Neuronal stem cell (in vitro differentiated cells): ENCODE measurements around the gene NPR2.

ENCODE experiments used
- DNase-seq: peaks from one replicate; pipeline ENCODE4 v3.0.0-alpha.2; 2013; ENCODE audit warnings: low spot score
- H2AFZ ChIP-seq: one replicate; pipeline ENCODE4 v1.6.1; 2013; ENCODE audit warnings: mild to moderate bottlenecking, low read length, inconsistent platforms
- H2AK5ac ChIP-seq: 2 replicates; pipeline ENCODE4 v1.6.1; 2013; ENCODE audit warnings: low read depth, mild to moderate bottlenecking, inconsistent platforms, low read length, moderate library complexity, mixed read lengths
- H2BK120ac ChIP-seq: 2 replicates; pipeline ENCODE4 v1.6.1; 2013; ENCODE audit warnings: low read depth, mild to moderate bottlenecking, inconsistent platforms, low read length, moderate library complexity, mixed read lengths
- H2BK12ac ChIP-seq: one replicate; pipeline ENCODE4 v1.6.1; 2013; ENCODE audit warnings: low read length, inconsistent platforms
- H2BK15ac ChIP-seq: 2 replicates; pipeline ENCODE4 v1.6.1; 2013; ENCODE audit warnings: mild to moderate bottlenecking, low read length, inconsistent platforms, mixed read lengths
- H2BK5ac ChIP-seq: one replicate; pipeline ENCODE4 v1.6.1; 2013; ENCODE audit warnings: inconsistent platforms, mild to moderate bottlenecking, low read length, moderate library complexity
- H3K14ac ChIP-seq: one replicate; pipeline ENCODE4 v1.6.1; 2013; ENCODE audit warnings: low read length, inconsistent platforms
- H3K18ac ChIP-seq: 2 replicates; pipeline ENCODE4 v1.6.1; 2013; ENCODE audit warnings: low read length, inconsistent platforms
- H3K23ac ChIP-seq: 2 replicates; pipeline ENCODE4 v1.6.1; 2013; ENCODE audit warnings: low read depth, mild to moderate bottlenecking, mixed read lengths, low read length, inconsistent platforms; ENCODE audit not compliant: poor library complexity
- H3K27ac ChIP-seq: replicated peaks from 3 replicates; pipeline ENCODE4 v1.5.1; 2013; ENCODE audit warnings: low read length, inconsistent platforms
- H3K27me3 ChIP-seq, 3 experiments: 2 replicates each; pipeline ENCODE4 v1.6.1; 2013; ENCODE audit warnings: low read length in 3 of 3, mild to moderate bottlenecking in 2 of 3, inconsistent platforms in 1 of 3, low read depth in 1 of 3, mixed read lengths in 1 of 3, moderate library complexity in 1 of 3; ENCODE audit not compliant: control insufficient read depth in 3 of 3, insufficient read depth in 3 of 3
- H3K36me3 ChIP-seq, 2 donors: replicated peaks in 1 of 2; 2 replicates each; pipeline ENCODE4 v1.6.1; 2013; ENCODE audit warnings: low read length in 2 of 2; ENCODE audit not compliant: control insufficient read depth in 2 of 2, insufficient read depth in 2 of 2
- H3K4ac ChIP-seq: 2 replicates; pipeline ENCODE4 v1.6.1; 2013; ENCODE audit warnings: inconsistent platforms, mild to moderate bottlenecking, low read length, moderate library complexity
- H3K4me1 ChIP-seq, 2 donors: 1 replicate in 1 of 2; 2 replicates in 1 of 2; pipeline ENCODE4 v1.6.1; 2013; ENCODE audit warnings: low read length in 2 of 2, low read depth in 1 of 2; ENCODE audit not compliant: control insufficient read depth in 2 of 2, insufficient read depth in 1 of 2
- H3K4me2 ChIP-seq: one replicate; pipeline ENCODE4 v1.6.1; 2013; ENCODE audit warnings: mild to moderate bottlenecking, low read length, inconsistent platforms; ENCODE audit not compliant: insufficient read depth, poor library complexity, severe bottlenecking
- H3K4me3 ChIP-seq, 2 donors: 2 replicates each; pipeline ENCODE4 v1.5.1; 2013; ENCODE audit warnings: low read length in 2 of 2, mild to moderate bottlenecking in 2 of 2, inconsistent platforms in 1 of 2, moderate library complexity in 1 of 2
- H3K79me1 ChIP-seq: one replicate; pipeline ENCODE4 v1.6.1; 2013; ENCODE audit warnings: low read depth, mild to moderate bottlenecking, inconsistent platforms, low read length, moderate library complexity
- H3K9ac ChIP-seq: one replicate; pipeline ENCODE4 v1.6.1; 2013; ENCODE audit warnings: mild to moderate bottlenecking, low read depth, low read length, inconsistent platforms; ENCODE audit not compliant: poor library complexity
- H3K9me3 ChIP-seq, 2 donors: replicated peaks in 1 of 2; 2 replicates each; pipeline versions ENCODE3 to v1.6.1; 2013; ENCODE audit warnings: low read length in 2 of 2, mild to moderate bottlenecking in 2 of 2, inconsistent platforms in 1 of 2, low read depth in 1 of 2, mixed read lengths in 1 of 2, moderate library complexity in 1 of 2; ENCODE audit not compliant: control insufficient read depth in 2 of 2, insufficient read depth in 1 of 2
- H4K8ac ChIP-seq: one replicate; pipeline ENCODE4 v1.6.1; 2013; ENCODE audit warnings: low read depth, mild to moderate bottlenecking, inconsistent platforms, low read length, moderate library complexity
- H4K91ac ChIP-seq: one replicate; pipeline ENCODE4 v1.6.1; 2013; ENCODE audit warnings: low read length, low read depth, mild to moderate bottlenecking, inconsistent platforms; ENCODE audit not compliant: poor library complexity
- WGBS, 2 donors: extraction: QIAGEN DNeasy Blood & Tissue Kit; methylation state at CpG; one replicate each; pipeline ENCODE4 v1.1.7; 2013; ENCODE audit warnings: missing lambda C conversion rate in 2 of 2, mixed read lengths in 1 of 2; ENCODE audit not compliant: insufficient read length in 2 of 2, insufficient replicate concordance in 1 of 2; ENCODE audit errors: extremely low coverage in 2 of 2; 5-methylcytosine and 5-hydroxymethylcytosine counted together

The NPR2 gene

DNA sequence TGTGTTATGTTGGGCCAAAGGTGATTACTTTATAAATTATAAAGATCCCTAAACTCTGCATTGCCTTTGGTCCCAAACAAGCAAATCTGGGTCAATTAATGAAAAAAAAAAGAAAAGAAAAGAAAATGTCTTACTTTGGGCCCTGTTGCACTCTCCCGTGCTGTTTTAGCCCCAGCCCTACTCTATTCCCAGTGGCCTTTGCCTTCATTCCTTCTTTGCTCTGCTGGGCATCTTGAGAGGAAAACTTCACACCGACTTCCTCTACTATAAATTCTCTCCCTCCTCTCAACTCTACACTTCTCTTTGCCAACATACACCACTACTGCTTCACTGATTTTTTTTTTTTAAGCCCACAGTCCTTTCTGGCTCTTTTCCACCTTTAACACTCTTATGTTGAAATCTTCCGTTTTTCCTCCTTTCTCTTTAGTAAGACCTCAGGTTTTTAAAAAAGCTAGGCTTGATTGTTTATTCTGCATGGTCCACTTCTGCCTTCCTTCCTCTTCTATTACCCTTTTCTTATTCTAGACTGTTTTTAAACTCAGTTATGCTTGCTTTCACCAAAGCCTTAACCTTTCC lies 32.8 kb upstream of the NPR2 start:
- no peaks in the 10 kb centered on the region for H3K9me3 ChIP-seq
- WGBS, 2 donors = 89% methylated on average over 1 of the region's 3 CpGs; no CpG with 5 or more reads in 1 of the 2 donors
- no peak overlapping the region for H2AK5ac ChIP-seq
- H3K18ac ChIP-seq = no peak overlapping the region
- peaks cover 3 to 5% of the 10 kb centered on the region in 2 donors for H3K4me1 ChIP-seq
- peaks cover 2% of the 10 kb centered on the region for H3K79me1 ChIP-seq
- no peak for DNase-seq
- H3K27ac ChIP-seq = no peak overlapping the region
- no peaks in the 10 kb centered on the region for H3K27me3 ChIP-seq
- no peak overlapping the region for H2BK15ac ChIP-seq
- peaks cover 6 to 32% of the 10 kb centered on the region in 2 donors for H3K36me3 ChIP-seq
- no peak overlapping the region for H3K14ac ChIP-seq
- no peak overlapping the region for H4K91ac ChIP-seq
- no peak overlapping the region for H3K4me3 ChIP-seq
- no peak overlapping the region for H2AFZ ChIP-seq
- H2BK12ac ChIP-seq = no peak overlapping the region
- no peak overlapping the region for H3K9ac ChIP-seq
- no peak overlapping the region for H2BK120ac ChIP-seq
- no peak overlapping the region for H3K4ac ChIP-seq
- no peak overlapping the region for H3K4me2 ChIP-seq
- no peak overlapping the region for H2BK5ac ChIP-seq
- no peak overlapping the region for H3K23ac ChIP-seq
- no peak overlapping the region for H4K8ac ChIP-seq

DNA sequence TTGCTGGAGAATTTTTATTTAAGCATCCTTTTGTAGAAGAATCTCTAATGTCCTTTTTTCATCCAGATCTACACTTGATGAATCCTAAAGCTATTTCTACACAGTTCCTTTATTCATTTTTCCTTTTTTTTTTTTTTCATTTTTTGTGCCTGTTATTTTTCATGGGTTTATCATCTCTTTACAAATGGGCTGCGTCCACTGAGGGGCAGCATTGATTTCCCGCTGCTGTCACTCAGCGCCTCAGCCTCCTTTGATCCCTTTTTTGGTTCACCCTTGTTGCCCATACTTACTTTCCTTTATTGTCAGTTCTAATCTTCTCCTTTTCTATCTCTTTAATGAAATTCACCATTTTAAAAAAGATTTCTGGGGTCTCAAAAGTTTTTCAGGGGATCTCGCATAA lies 31.6 kb upstream of the NPR2 start:
- Histone ChIP-seq H3K9me3 (no peaks in the 10 kb centered on the region), H2BK120ac (no peak overlapping the region), H2BK5ac (no peak overlapping the region), H3K4me2 (no peak overlapping the region), H2AFZ (no peak overlapping the region), H3K18ac (no peak overlapping the region), H4K91ac (no peak overlapping the region), H3K9ac (no peak overlapping the region), H3K23ac (no peak overlapping the region), H2BK15ac (no peak overlapping the region), H2BK12ac (no peak overlapping the region), H3K4me3 (no peak overlapping the region), H3K27ac (no peak overlapping the region), H3K14ac (no peak overlapping the region), H3K4ac (no peak overlapping the region), H3K4me1 (peaks cover 3 to 5% of the 10 kb centered on the region in 2 donors), H2AK5ac (no peak overlapping the region), H3K36me3 (peaks cover 0 to 19% of the 10 kb centered on the region in 2 donors), H3K27me3 (no peaks in the 10 kb centered on the region), H3K79me1 (peaks cover 2% of the 10 kb centered on the region), H4K8ac (no peak overlapping the region)
- no peak for DNase-seq
- no CpG with 5 or more reads among the region's 4 CpGs for WGBS, 2 donors

DNA sequence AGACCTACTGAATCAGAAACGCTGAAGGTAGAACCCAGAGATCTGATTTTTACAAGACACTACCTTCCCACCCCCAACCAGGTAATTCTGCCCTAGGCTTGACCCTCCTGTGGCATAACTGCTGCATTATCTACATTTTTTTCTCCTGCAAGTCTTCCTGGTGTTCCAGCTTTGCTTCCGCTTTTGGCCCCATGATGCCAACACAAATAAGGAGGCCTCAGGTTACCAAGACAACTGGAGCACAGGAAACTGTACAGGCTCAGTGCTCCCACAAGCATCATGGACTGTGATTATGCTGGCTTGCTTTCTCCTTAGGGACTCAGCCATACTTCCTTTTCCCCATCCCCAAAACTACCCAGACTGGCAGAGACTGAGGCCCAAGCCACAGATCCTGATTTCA lies 30.7 kb upstream of the NPR2 start:
- H3K23ac ChIP-seq = no peak overlapping the region

DNA sequence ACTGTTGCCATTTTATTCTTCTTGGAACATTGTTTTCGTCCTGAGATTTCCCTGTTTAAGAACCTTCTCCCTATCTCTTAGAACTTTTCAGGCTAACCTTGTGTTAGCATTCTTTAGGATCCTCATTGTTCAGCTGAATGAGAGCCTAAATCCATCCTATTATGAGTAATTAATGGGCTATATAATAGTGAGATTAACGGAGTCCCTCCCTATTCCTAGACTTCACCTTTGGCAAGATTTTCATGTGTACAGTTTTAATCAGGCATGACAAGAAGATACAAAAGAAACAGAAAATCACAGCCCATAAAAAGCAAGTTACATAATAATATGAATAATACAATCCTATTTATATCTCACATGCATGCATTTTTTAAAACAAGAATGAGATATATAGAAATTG lies 28.2 kb upstream of the NPR2 start:
- Histone ChIP-seq H3K79me1 (peaks cover 2% of the 10 kb centered on the region), H2BK12ac (no peak overlapping the region), H3K4ac (no peak overlapping the region), H3K27me3 (no peaks in the 10 kb centered on the region), H4K8ac (no peak overlapping the region), H3K4me3 (no peak overlapping the region), H2BK5ac (no peak overlapping the region), H3K14ac (no peak overlapping the region), H3K36me3 (no peaks in the 10 kb centered on the region), H3K18ac (no peak overlapping the region), H2BK120ac (no peak overlapping the region), H3K9me3 (no peaks in the 10 kb centered on the region), H3K4me2 (no peak overlapping the region), H2AFZ (no peak overlapping the region), H3K23ac (no peak overlapping the region), H2BK15ac (no peak overlapping the region), H3K4me1 (peaks cover 3 to 5% of the 10 kb centered on the region in 2 donors), H3K27ac (no peak overlapping the region), H2AK5ac (no peak overlapping the region), H4K91ac (no peak overlapping the region), H3K9ac (no peak overlapping the region)
- no peak for DNase-seq
- no CpG with 5 or more reads among the region's 2 CpGs for WGBS, 2 donors

More for the DNA sequence above, 30.7 kb upstream of the NPR2 start:
- H3K4ac ChIP-seq = no peak overlapping the region
- no peak overlapping the region for H3K4me2 ChIP-seq
- H2BK15ac ChIP-seq = no peak overlapping the region
- no peaks in the 10 kb centered on the region for H3K9me3 ChIP-seq
- H2AFZ ChIP-seq = no peak overlapping the region
- peaks cover 2% of the 10 kb centered on the region for H3K79me1 ChIP-seq
- H2AK5ac ChIP-seq = no peak overlapping the region
- H4K91ac ChIP-seq = no peak overlapping the region
- no CpG with 5 or more reads among the region's 2 CpGs for WGBS, 2 donors
- H3K14ac ChIP-seq = no peak overlapping the region
- DNase-seq = no peak
- no peak overlapping the region for H2BK12ac ChIP-seq
- H3K4me3 ChIP-seq = no peak overlapping the region
- H3K18ac ChIP-seq = no peak overlapping the region
- no peak overlapping the region for H2BK5ac ChIP-seq
- H3K27me3 ChIP-seq = no peaks in the 10 kb centered on the region
- H2BK120ac ChIP-seq = no peak overlapping the region
- peak overlapping the region; percentile 8 for H3K27ac ChIP-seq
- no peak overlapping the region for H3K9ac ChIP-seq
- peaks cover 3 to 5% of the 10 kb centered on the region in 2 donors for H3K4me1 ChIP-seq
- H4K8ac ChIP-seq = no peak overlapping the region
- H3K36me3 ChIP-seq = peaks cover 0 to 11% of the 10 kb centered on the region in 2 donors
